Activated CD8-positive, alpha-beta memory T cell treated with anti-CD3 and anti-CD28 coated beads, Interleukin-2, amount 10 ng/mL, durations not matched to agents 7 days and 5 days (primary cell): ENCODE data around the gene CD1C. TPM values are rescaled to one million over a fixed set of nuclear protein-coding genes. Genes with fewer than 3 reads are reported as not detected.
"Not testable (repeated sequence)": the region's sequence is repeated elsewhere in the genome, so short reads cannot be mapped to it uniquely, and the experiment has no call there.

Experiments
- ATAC-seq: fragments of 150-1000 bp; cut with Tn5 transposase; one replicate; pipeline ENCODE4 v1.10.0; 2021; ENCODE audit warnings: moderate library complexity
- CTCF ChIA-PET: fragments of 350-600 bp; sonication (Branson Sonifier 250); formaldehyde crosslinking; loops from one replicate; lab custom pipeline; 2021; ENCODE audit warnings: antibody characterized with exemption; lab: Charles Lee
- DNase-seq: peaks from one replicate; pipeline ENCODE4 v3.0.0-alpha.2; 2020
- H3K27ac Mint-ChIP-seq: one replicate; pipeline ENCODE4 v1.8.0; 2021; ENCODE audit warnings: mild to moderate bottlenecking, mixed read lengths
- H3K27me3 Mint-ChIP-seq: one replicate; pipeline ENCODE4 v1.8.0; 2021; ENCODE audit warnings: mixed read lengths
- H3K36me3 Mint-ChIP-seq: one replicate; pipeline ENCODE4 v1.8.0; 2021; ENCODE audit warnings: mild to moderate bottlenecking, mixed read lengths
- H3K4me1 Mint-ChIP-seq: one replicate; pipeline ENCODE4 v1.8.0; 2021; ENCODE audit warnings: mixed read lengths
- H3K4me3 Mint-ChIP-seq: one replicate; pipeline ENCODE4 v1.8.0; 2021; ENCODE audit warnings: mild to moderate bottlenecking, moderate library complexity, mixed read lengths
- H3K9me3 Mint-ChIP-seq: one replicate; pipeline ENCODE4 v1.8.0; 2022; ENCODE audit warnings: low read depth, mixed read lengths
- total RNA-seq, 2 experiments: library from RNA; stranded (reverse); gene quantifications; one replicate each; pipeline ENCODE4 v1.2.3, GENCODE V29; 2021

The CD1C gene
- total RNA-seq, 2 experiments from 2014 or later = not detected

DNA sequence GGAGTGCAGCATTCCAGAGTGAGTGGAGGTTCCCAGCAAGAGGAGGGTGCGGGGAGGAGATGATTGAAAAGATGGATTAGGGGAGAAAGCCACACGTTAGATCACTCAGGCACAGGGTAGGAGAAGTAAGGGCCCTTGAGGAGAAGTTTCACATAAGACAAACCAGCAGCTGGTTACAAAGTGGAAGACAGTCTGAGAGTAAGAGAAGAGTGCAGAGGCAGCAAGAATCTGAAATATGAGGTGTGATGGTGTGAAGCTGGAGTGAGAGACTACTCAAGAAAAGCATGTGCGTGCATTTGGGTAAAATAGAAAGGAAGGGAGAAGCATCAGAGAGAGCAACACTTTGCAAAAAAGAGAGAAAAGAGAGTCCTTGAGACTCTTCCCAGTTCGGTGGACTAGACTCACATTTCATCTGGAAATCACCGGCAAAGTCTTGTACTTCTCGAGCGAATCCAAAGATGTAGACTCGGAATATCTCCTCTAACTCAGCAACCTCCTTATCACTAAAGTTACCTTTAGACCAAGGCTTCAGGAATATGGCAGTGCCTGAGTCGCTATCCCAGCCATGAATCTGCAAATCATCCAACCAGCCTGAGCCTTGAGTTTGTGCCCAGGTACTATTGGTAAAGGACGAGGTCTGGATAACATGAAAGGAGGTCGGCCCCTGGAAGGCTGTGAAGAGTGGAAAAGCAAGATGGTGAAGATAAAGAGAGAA, 40.8 kb downstream of the CD1C start:
- peaks cover 4% of the 10 kb centered on the region for H3K27me3 Mint-ChIP-seq
- H3K36me3 Mint-ChIP-seq = no peaks in the 10 kb centered on the region
- ATAC-seq (no peak), DNase-seq (no peak)
- no peak overlapping the region for H3K4me3 Mint-ChIP-seq
- H3K9me3 Mint-ChIP-seq = no peaks in the 10 kb centered on the region
- H3K4me1 Mint-ChIP-seq = peaks cover 13% of the 10 kb centered on the region
- no peak overlapping the region for H3K27ac Mint-ChIP-seq
- CTCF ChIA-PET = interaction anchor here (0.7 to 1.7 kb wide), 3 partner anchors 82 to 675 kb away, joined by 3 to 20 read pairs (median 3); no protein-coding TSS in a partner anchor

DNA sequence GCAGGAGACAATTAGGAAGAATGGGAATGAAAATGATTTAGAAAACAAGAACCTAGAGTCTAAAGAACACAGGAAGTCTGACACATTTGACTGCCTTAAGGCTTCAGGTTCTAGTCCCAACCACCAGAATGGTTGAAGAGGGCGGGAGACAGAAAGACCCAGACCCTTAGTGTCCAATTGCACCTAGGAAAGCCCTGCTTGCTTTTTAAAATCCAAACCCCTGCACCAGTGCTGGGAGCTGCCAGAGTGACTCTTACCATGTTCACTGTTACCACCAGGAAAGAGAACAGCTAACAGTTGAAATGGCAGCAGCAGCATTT, 41.3 kb downstream of the CD1C start:
- H3K4me1 Mint-ChIP-seq = peaks cover 13% of the 10 kb centered on the region
- H3K36me3 Mint-ChIP-seq = no peaks in the 10 kb centered on the region
- no peak overlapping the region for H3K27ac Mint-ChIP-seq
- peaks cover 4% of the 10 kb centered on the region for H3K27me3 Mint-ChIP-seq
- DNase-seq (no peak), ATAC-seq (no peak)
- H3K4me3 Mint-ChIP-seq = no peak overlapping the region
- H3K9me3 Mint-ChIP-seq = no peaks in the 10 kb centered on the region
- CTCF ChIA-PET = interaction anchor here (2.0 kb wide), 1 partner anchor 127 kb away, joined by 9 read pairs; no protein-coding TSS in a partner anchor

DNA sequence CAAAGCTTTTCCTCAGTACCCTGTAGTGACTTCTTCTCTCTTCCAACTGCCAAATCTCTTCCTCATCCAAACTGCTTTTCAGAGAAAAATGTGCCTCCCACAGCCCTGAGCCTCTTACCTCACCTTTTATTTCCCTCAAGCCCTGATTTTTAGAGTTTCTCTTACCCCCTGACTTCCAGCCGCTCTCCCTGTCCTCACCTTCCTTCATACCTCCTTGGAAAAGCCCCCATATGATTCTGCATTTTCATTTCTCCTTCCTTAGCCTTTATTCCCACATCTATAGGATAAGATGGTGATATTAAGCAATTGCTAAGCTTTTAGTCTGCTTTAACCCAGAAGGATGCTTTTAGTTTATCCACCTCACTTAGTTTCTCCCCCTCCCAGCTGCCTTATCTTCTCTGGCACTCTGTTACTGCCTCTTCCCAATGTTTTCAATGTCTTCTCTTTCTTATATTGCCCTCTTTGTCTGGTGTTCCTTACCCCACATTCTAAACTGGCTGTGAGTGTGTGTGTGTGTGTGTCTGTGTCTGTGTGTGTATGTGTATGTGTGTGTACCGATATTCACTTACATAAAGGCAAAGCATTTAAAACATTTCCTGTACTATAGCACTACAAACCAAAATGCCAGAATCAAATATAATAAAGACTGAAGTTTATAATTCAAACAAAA, 41.9 kb downstream of the CD1C start, which contains the start of gene CD1B:
Gene CD1B (minus strand): TSS at position 51 of the 670 bp plus-strand sequence. CDS start 108 bp downstream, outside the sequence.
- no peak within 1 kb of the TSS for H3K4me3 Mint-ChIP-seq
- no peak for ATAC-seq
- peaks cover 4% of the 10 kb centered on the region for H3K27me3 Mint-ChIP-seq
- H3K27ac Mint-ChIP-seq = no peak within 1 kb of the TSS
- no peaks in the 10 kb centered on the region for H3K9me3 Mint-ChIP-seq
- CTCF ChIA-PET = interaction anchor here (1.0 to 2.0 kb wide), 2 partner anchors 13 to 128 kb away, joined by 3 to 9 read pairs; no protein-coding TSS in a partner anchor
- H3K36me3 Mint-ChIP-seq = no peaks in the 10 kb centered on the region
- H3K4me1 Mint-ChIP-seq = peaks cover 13% of the 10 kb centered on the region
- no peak for DNase-seq

DNA sequence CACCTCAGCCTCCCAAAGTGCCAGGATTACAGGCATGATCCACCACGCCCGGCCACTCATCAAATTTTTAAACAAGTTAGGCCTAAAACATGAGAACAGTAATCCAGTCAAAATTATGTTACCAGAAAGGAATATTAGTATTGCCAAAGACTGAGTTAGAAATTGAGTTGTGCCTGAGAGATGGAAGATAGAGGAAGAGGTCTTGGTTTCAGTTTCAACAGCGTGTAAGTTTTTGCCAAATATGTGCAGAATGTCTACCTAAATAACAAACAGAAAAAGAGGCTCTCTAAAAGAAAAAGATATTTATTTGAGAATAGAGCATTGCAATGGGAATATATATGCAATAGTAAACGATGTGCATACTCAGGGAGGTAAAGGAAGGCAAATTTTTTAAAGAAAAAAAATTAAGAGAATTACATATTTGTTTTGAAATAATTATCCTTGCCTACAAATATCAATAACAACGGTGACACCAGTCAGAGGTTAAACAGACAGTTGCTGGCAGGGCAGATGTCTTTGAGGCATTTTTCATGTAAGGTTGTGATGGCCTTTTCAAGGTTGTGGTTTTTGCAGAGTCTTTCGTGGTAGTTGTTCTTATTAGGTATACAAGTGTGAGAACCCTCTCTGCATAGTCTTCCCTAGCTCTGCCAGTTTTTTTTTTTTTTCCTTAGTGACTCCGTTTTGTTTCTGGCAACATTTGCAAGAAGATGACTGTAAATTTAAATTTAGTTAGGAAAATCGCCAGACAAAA, 43.9 kb downstream of the CD1C start:
- CTCF ChIA-PET = no interaction called here

DNA sequence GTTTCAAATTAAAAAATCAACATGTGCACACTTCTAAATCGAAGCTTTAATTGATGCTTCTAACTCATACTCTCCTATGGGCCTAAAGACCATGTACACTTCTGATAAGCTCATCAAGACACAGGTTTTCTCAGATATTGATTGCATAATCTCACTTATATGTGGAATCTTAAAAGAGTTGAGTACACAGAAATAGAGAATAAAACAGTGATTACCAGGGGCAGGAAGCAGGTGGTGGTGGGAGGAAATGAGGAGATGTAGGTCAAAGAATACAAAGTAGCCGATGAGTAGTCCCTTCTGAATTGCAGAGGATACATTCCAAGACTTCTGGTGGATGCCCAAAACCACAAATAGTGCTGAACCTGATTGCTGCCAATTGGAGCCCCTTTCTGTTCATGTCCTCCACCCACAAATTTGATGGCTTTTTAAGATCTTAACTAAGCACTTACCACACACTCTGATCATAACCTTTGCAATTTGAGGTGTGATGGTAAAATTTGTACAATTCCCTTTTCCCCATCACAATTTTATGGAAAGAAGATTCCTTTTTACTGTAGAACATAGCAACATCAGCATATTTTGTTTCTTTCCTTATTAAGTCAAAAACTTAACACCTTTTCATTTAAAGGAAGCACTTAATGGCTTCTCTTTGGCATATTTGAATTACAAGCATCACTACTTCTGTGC, 44.9 kb downstream of the CD1C start:
- Mint-ChIP-seq H3K36me3 (no peaks in the 10 kb centered on the region), H3K27ac (no peak overlapping the region), H3K9me3 (no peaks in the 10 kb centered on the region), H3K27me3 (peaks cover 6% of the 10 kb centered on the region), H3K4me3 (no peak overlapping the region), H3K4me1 (peaks cover 13% of the 10 kb centered on the region)
- no peak for DNase-seq
- CTCF ChIA-PET = no interaction called here
- no peak for ATAC-seq

More for the DNA sequence above, 43.9 kb downstream of the CD1C start:
- peaks cover 4% of the 10 kb centered on the region for H3K27me3 Mint-ChIP-seq
- peak overlapping the region; percentile 0 for H3K4me3 Mint-ChIP-seq
- ATAC-seq = no peak
- H3K4me1 Mint-ChIP-seq = peaks cover 13% of the 10 kb centered on the region
- DNase-seq = no peak
- H3K9me3 Mint-ChIP-seq = no peaks in the 10 kb centered on the region
- no peaks in the 10 kb centered on the region for H3K36me3 Mint-ChIP-seq
- H3K27ac Mint-ChIP-seq = no peak overlapping the region

DNA sequence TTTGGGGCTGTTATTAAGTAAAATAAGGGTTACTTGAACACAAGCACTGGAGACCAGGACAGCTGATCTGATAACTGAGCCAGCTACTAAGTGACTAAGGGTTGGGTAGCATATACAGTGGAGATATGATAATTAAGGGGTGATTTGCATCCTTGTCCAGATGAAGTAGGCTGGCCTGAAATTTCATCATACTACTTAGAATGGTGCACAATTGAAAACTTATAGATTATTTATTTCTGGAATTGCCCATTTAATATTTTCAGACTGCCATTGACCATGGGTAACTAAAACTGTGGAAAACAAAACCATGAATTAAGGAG, 45.5 kb downstream of the CD1C start:
- ATAC-seq (no peak), DNase-seq (no peak)
- Mint-ChIP-seq H3K9me3 (no peaks in the 10 kb centered on the region), H3K4me1 (peaks cover 13% of the 10 kb centered on the region), H3K27me3 (peaks cover 6% of the 10 kb centered on the region), H3K36me3 (no peaks in the 10 kb centered on the region), H3K27ac (no peak overlapping the region), H3K4me3 (no peak overlapping the region)
- CTCF ChIA-PET = no interaction called here

DNA sequence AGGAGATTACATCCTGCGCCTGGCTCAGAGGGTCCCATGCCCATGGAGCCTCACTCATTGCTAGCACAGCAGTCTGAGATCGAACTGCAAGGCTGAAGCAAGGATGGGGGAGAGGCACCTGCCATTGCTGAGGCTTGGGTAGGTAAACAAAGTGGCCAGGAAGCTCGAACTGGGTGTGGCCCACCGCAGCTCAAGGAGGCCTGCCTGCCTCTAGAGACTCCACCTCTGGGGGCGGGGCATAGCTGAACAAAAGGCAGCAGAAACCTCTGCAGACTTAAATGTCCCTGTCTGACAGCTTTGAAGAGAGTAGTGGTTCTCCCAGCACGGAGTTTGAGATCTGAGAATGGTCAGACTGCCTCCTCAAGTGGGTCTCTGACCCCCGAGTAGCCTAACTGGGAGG, 46.7 kb downstream of the CD1C start:
- H3K27ac Mint-ChIP-seq, H3K27me3 Mint-ChIP-seq, CTCF ChIA-PET, H3K9me3 Mint-ChIP-seq, H3K36me3 Mint-ChIP-seq, ATAC-seq, H3K4me3 Mint-ChIP-seq: not testable (repeated sequence)
- peaks cover 13% of the 10 kb centered on the region for H3K4me1 Mint-ChIP-seq
- peak; percentile 53 for DNase-seq

Other genes starting within 250 kb of the CD1C start
- not detected for gene CD1D, start 109.0 kb upstream of the CD1C start, total RNA-seq
- gene CD1A, start 35.5 kb upstream of the CD1C start, total RNA-seq = not detected
- not detected for gene CD1B, start 41.6 kb downstream of the CD1C start, total RNA-seq
- gene CD1E, start 64.0 kb downstream of the CD1C start, total RNA-seq = not detected
- not detected for gene OR10T2, start 109.5 kb downstream of the CD1C start, total RNA-seq
- not detected for gene OR10K2, start 136.3 kb downstream of the CD1C start, total RNA-seq
- gene OR10K1, start 171.9 kb downstream of the CD1C start, total RNA-seq = not detected
- not detected for gene OR10R2, start 182.3 kb downstream of the CD1C start, total RNA-seq